DND-41 (cell line): ENCODE measurements around the gene CLSTN2.

Experiments used
- EZH2 ChIP-seq: IDR thresholded peaks from 3 replicates; pipeline ENCODE4 v1.6.1; 2012; ENCODE audit warnings: borderline replicate concordance, low read depth, mild to moderate bottlenecking, moderate library complexity, low read length, inconsistent platforms; ENCODE audit not compliant: severe bottlenecking
- TF ChIP-seq, protein P1 (sequence below): IDR thresholded peaks from 2 replicates; pipeline ENCODE4 v1.5.1; 2012; ENCODE audit warnings: borderline replicate concordance, low read length, moderate library complexity, mild to moderate bottlenecking; ENCODE audit not compliant: poor library complexity, severe bottlenecking; ENCODE audit errors: extremely low read depth

- TF ChIP-seq EZH2, result no peak
- TF ChIP-seq, protein P1, sequence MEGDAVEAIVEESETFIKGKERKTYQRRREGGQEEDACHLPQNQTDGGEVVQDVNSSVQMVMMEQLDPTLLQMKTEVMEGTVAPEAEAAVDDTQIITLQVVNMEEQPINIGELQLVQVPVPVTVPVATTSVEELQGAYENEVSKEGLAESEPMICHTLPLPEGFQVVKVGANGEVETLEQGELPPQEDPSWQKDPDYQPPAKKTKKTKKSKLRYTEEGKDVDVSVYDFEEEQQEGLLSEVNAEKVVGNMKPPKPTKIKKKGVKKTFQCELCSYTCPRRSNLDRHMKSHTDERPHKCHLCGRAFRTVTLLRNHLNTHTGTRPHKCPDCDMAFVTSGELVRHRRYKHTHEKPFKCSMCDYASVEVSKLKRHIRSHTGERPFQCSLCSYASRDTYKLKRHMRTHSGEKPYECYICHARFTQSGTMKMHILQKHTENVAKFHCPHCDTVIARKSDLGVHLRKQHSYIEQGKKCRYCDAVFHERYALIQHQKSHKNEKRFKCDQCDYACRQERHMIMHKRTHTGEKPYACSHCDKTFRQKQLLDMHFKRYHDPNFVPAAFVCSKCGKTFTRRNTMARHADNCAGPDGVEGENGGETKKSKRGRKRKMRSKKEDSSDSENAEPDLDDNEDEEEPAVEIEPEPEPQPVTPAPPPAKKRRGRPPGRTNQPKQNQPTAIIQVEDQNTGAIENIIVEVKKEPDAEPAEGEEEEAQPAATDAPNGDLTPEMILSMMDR, result no peak
These were observed 245.6 kb downstream of the CLSTN2 start for GRCh38 chr3:140180603-140181002.
